ENCODE measurements around the gene PDK2. TPM values are rescaled to one million over a fixed set of nuclear protein-coding genes. Genes with fewer than 3 reads are reported as not detected.

The PDK2 gene
- total RNA-seq, 1 experiment from 2014 or later: 20.4 TPM

- no peak for DNase-seq (ENCODE audit: low spot score)
- H3K27me3 ChIP-seq (replicated peaks; ENCODE audit: insufficient read depth, low read depth, low read length, poor library complexity): peaks cover 3% of the 10 kb centered on the region
- ChIA-PET POLR2A (ENCODE audit: low non-redundant PET) (no interaction called here), CTCF (interaction anchor here (1.0 kb wide), 1 partner anchor 32 kb away, joined by 3 read pairs; no protein-coding TSS in a partner anchor)
- no peak overlapping the region for H3K27ac ChIP-seq (ENCODE audit: low read depth, low read length, poor library complexity, severe bottlenecking)
- no TSS peak for BruUV-seq (replicated peaks)
- peaks cover 8% of the 10 kb centered on the region for H3K4me1 ChIP-seq (ENCODE audit: insufficient read depth, low read length, poor library complexity, severe bottlenecking)
- intact Hi-C loops (cut with micrococcal nuclease; ENCODE audit: unreplicated experiment): no loop called here
- TF ChIP-seq CTCF (conservative IDR thresholded peaks at IDR 0.05; ENCODE audit: low read depth, low read length) (no peak), EZH2 (IDR thresholded peaks at IDR 0.05; ENCODE audit: borderline replicate concordance, low read depth, low read length, poor library complexity, severe bottlenecking) (no peak)
- no peaks in the 10 kb centered on the region for H3K9me3 ChIP-seq (ENCODE audit: low read depth, low read length, poor library complexity, severe bottlenecking)
- H3K36me3 ChIP-seq (ENCODE audit: insufficient read depth, low read length, poor library complexity, severe bottlenecking): no peaks in the 10 kb centered on the region
- H3K4me3 ChIP-seq (ENCODE audit: low read depth, low read length, poor library complexity, severe bottlenecking): no peak overlapping the region
These were observed 32.6 kb upstream of the PDK2 start for GRCh38 chr17:50062293-50063243.

GRCh38 chr17:50063561-50064252 is 31.4 kb upstream of the PDK2 start:
- no peak for TF ChIP-seq CTCF (conservative IDR thresholded peaks at IDR 0.05; ENCODE audit: low read depth, low read length)
- no peak for TF ChIP-seq EZH2 (IDR thresholded peaks at IDR 0.05; ENCODE audit: borderline replicate concordance, low read depth, low read length, poor library complexity, severe bottlenecking)
- CTCF ChIA-PET: no interaction called here
- H3K27me3 ChIP-seq (replicated peaks; ENCODE audit: insufficient read depth, low read depth, low read length, poor library complexity): no peaks in the 10 kb centered on the region
- no peak overlapping the region for H3K27ac ChIP-seq (ENCODE audit: low read depth, low read length, poor library complexity, severe bottlenecking)
- H3K4me1 ChIP-seq (ENCODE audit: insufficient read depth, low read length, poor library complexity, severe bottlenecking): peaks cover 8% of the 10 kb centered on the region
- H3K4me3 ChIP-seq (ENCODE audit: low read depth, low read length, poor library complexity, severe bottlenecking): no peak overlapping the region
- intact Hi-C loops (cut with micrococcal nuclease; ENCODE audit: unreplicated experiment): no loop called here
- no peaks in the 10 kb centered on the region for H3K9me3 ChIP-seq (ENCODE audit: low read depth, low read length, poor library complexity, severe bottlenecking)
- no TSS peak for BruUV-seq (replicated peaks)
- DNase-seq (ENCODE audit: low spot score): no peak
- H3K36me3 ChIP-seq (ENCODE audit: insufficient read depth, low read length, poor library complexity, severe bottlenecking): no peaks in the 10 kb centered on the region
- POLR2A ChIA-PET (ENCODE audit: low non-redundant PET): no interaction called here

GRCh38 chr17:50064253-50065001 is 30.7 kb upstream of the PDK2 start:
- CTCF ChIA-PET: no interaction called here
- peak; percentile 65 for DNase-seq (ENCODE audit: low spot score)
- TF ChIP-seq EZH2 (IDR thresholded peaks at IDR 0.05; ENCODE audit: borderline replicate concordance, low read depth, low read length, poor library complexity, severe bottlenecking) (no peak), CTCF (conservative IDR thresholded peaks at IDR 0.05; ENCODE audit: low read depth, low read length) (no peak)
- Histone ChIP-seq H3K4me3 (ENCODE audit: low read depth, low read length, poor library complexity, severe bottlenecking) (no peak overlapping the region), H3K4me1 (ENCODE audit: insufficient read depth, low read length, poor library complexity, severe bottlenecking) (peaks cover 8% of the 10 kb centered on the region), H3K27me3 (replicated peaks; ENCODE audit: insufficient read depth, low read depth, low read length, poor library complexity) (no peaks in the 10 kb centered on the region), H3K9me3 (ENCODE audit: low read depth, low read length, poor library complexity, severe bottlenecking) (no peaks in the 10 kb centered on the region), H3K36me3 (ENCODE audit: insufficient read depth, low read length, poor library complexity, severe bottlenecking) (no peaks in the 10 kb centered on the region), H3K27ac (ENCODE audit: low read depth, low read length, poor library complexity, severe bottlenecking) (no peak overlapping the region)
- POLR2A ChIA-PET (ENCODE audit: low non-redundant PET): no interaction called here
- intact Hi-C loops (cut with micrococcal nuclease; ENCODE audit: unreplicated experiment): no loop called here
- no TSS peak for BruUV-seq (replicated peaks)

Data from A673 (cell line).